GM18951 (cell line): ENCODE data around the gene PIK3C2G.

Source experiments
- POLR2A ChIP-seq: IDR thresholded peaks from 4 replicates; pipeline ENCODE4 v1.6.1; 2011; ENCODE audit warnings: mild to moderate bottlenecking; ENCODE audit not compliant: insufficient read length, insufficient read depth; ENCODE audit errors: extremely low read depth
- in situ Hi-C: fragments of 300-500 bp; cut with MboI; formaldehyde crosslinking; loops from one replicate; pipeline ENCODE4 v1.12.0; 2022; ENCODE audit warnings: low sequenced_read_pairs, mixed read lengths, inconsistent platforms; ENCODE audit not compliant: unreplicated experiment

Gene PIK3C2G

GRCh38 chr12:18382236-18382885, 121.0 kb downstream of the PIK3C2G start:
- in situ Hi-C loops = no loop called here
- TF ChIP-seq POLR2A = no peak

DNA sequence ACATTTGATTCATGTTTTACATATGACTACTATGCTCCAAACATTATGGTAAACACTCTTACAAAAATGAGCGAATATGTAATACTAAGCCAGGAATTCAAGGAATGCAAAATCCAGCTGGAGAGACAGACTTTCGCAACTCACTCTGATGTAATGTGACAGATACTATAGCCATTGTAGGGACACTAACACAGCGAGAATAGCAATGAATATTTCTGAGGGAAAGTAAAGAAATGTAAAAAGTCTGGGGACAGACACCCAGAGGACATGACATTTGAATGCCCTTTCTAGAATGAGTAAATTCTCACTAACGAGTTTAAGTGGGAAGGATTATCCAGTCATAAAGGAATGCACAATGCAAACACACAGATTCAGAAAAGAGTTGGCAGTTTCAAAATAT, 121.9 kb downstream of the PIK3C2G start:
- TF ChIP-seq POLR2A = no peak
- in situ Hi-C loops = no loop called here

DNA sequence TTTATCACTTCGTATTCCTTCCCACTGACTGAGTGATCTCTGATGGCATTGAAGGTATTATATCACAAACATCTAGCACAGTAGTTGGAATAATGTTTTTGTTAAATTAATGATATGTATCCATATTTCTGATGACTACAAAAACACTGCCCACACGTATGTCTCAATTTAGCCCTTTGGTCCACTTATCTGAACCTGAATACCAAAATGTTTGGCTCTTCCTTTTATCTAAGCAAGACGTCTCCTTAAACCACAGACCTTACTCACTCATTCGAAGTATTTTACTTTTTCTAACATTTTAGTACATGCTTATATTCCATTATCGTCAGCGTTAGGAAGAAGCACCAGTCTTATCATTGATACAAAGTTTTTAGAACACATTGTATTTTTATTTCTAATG, 126.4 kb downstream of the PIK3C2G start:
- in situ Hi-C loops = no loop called here
- no peak for TF ChIP-seq POLR2A

- in situ Hi-C loops = no loop called here
- TF ChIP-seq POLR2A = no peak
Measured at GRCh38 chr12:18389820-18390219, 128.5 kb downstream of the PIK3C2G start.

- in situ Hi-C loops = no loop called here
- TF ChIP-seq POLR2A = no peak
Measured at GRCh38 chr12:18391151-18391550, 129.8 kb downstream of the PIK3C2G start.

GRCh38 chr12:18394742-18395141, 133.4 kb downstream of the PIK3C2G start:
- in situ Hi-C loops = no loop called here

GRCh38 chr12:18400186-18400585, 138.9 kb downstream of the PIK3C2G start:
- no peak for TF ChIP-seq POLR2A
- in situ Hi-C loops = no loop called here

More at GRCh38 chr12:18394742-18395141, 133.4 kb downstream of the PIK3C2G start:
- no peak for TF ChIP-seq POLR2A

- in situ Hi-C loops = no loop called here
- no peak for TF ChIP-seq POLR2A
Measured at GRCh38 chr12:18402872-18403611, 141.7 kb downstream of the PIK3C2G start.

DNA sequence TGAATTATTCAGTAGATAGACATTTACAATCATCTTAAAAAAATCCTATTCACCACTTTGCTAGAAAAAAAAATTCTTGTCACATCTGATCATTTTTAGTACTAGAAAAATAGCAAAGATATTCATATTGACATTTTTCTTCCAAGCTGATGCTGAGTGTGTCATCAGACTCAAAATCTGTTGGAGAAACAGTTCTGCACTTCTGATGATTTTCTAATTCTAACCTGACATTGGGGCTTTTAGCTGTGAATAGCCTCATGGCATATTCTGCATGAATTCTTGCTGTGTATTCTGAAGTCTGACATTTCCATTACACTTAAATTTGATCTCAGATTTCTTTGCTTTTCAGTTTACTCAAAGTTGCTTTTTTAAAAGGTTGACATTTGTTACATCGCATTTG, 150.1 kb downstream of the PIK3C2G start:
- no peak for TF ChIP-seq POLR2A
- in situ Hi-C loops = no loop called here

DNA sequence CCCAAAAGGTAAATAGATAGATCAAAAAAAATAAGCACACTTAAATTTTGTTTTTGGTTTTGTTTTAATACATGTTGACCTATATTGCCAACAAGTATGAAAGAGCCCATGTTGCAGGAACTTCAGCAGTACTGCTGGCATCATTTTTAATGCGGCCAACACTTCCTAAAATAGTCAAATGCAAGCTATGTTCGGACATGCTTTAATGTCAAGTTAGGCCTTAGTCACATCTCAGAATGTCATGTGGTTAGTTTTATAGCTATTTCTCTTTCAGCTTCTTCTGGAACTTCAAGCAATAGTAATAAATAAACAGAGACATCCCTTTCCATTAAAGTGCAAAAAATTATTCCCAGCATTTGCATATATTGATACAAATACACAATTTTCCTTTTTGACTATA, 153.4 kb downstream of the PIK3C2G start:
- in situ Hi-C loops = no loop called here
- no peak for TF ChIP-seq POLR2A

- in situ Hi-C loops = no loop called here
- no peak for TF ChIP-seq POLR2A
Measured at GRCh38 chr12:18415227-18415626, 153.9 kb downstream of the PIK3C2G start.

DNA sequence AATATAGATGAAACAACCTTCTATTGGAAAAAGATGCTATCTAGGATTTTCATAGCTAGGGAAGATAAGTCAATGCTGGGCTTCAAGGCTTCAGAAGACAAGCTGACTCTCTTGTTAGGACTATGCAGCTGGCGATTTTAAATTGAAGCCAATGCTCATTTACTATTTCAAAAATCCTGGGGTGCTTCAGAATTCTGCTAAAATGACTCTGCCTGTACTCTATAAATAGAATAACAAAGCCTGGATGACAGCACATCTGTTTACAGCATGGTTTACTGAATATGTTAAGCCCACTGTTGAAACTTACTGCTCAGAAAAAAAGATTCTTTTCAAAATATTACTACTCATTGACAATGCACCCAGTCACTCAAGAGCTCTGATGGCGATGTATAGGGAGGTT, 155.1 kb downstream of the PIK3C2G start:
- TF ChIP-seq POLR2A = no peak
- in situ Hi-C loops = no loop called here

DNA sequence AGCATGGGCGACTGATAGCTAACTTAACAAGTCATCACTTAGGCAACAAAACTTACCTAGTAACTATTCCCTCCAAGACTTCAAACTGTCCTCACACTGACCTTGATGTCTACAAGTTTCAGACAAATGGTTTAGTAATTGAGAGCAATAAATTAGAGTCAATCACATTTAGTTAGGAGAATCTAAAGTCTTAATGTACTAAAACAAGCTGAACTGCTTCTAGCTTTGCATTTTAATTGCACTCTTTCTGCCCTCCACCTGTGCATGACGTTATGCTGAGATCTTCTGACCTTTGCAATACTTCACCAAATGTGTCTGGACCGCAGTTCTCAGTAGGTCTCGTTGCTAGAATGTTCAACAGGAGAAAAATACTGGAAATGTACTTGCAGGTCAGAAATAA, 158.0 kb downstream of the PIK3C2G start:
- in situ Hi-C loops = no loop called here
- no peak for TF ChIP-seq POLR2A

DNA sequence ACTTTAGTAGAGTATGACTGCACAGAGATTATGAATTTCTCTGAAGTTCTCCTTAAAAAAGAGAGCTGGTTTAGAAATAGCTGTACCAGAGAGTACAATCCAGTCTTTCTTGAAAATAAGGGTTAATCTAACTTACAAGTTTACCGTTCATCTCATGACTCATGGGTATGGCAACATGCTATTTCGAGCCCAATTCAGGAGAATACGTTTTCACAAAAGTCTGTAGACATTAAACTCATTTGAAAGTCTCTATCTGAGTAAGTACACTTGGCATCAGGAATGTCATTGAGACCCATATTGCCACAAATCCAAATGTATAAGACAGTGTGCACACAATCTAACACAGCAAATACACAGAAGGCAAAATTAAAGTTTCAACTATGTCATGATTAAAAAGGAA, 160.5 kb downstream of the PIK3C2G start:
- in situ Hi-C loops = no loop called here
- TF ChIP-seq POLR2A = no peak
